DOHH2 (cell line): ENCODE results near the gene ZNF398.
"Not testable (repeated sequence)": the region's sequence is repeated elsewhere in the genome, so short reads cannot be mapped to it uniquely, and the experiment has no call there.

Experiments
- H3F3A ChIP-seq: fragments of 200-600 bp; sonication (generic), shearing (Covaris generic); 2 replicates; pipeline ENCODE4 v1.6.0; 2016; ENCODE audit warnings: antibody characterized with exemption, mild to moderate bottlenecking; ENCODE audit not compliant: control insufficient read depth, insufficient read depth
- H3K27ac ChIP-seq: fragments of 200-600 bp; sonication (generic); 2 replicates; pipeline ENCODE4 v1.5.1; 2014; ENCODE audit warnings: low read depth, mild to moderate bottlenecking, low read length, moderate library complexity
- H3K27me3 ChIP-seq: fragments of 200-600 bp; sonication (generic); 2 replicates; pipeline ENCODE4 v1.6.1; 2014; ENCODE audit warnings: mild to moderate bottlenecking, low read length, mixed read lengths; ENCODE audit not compliant: control insufficient read depth
- H3K36me3 ChIP-seq: fragments of 200-600 bp; sonication (generic); 2 replicates; pipeline ENCODE4 v1.6.1; 2014; ENCODE audit warnings: mild to moderate bottlenecking, low read length, moderate library complexity, mixed read lengths; ENCODE audit not compliant: control insufficient read depth
- H3K4me1 ChIP-seq: fragments of 200-600 bp; sonication (generic); 2 replicates; pipeline ENCODE4 v1.6.1; 2014; ENCODE audit warnings: mild to moderate bottlenecking, low read length, mixed read lengths; ENCODE audit not compliant: control insufficient read depth
- H3K4me2 ChIP-seq: fragments of 200-600 bp; sonication (generic); 2 replicates; pipeline ENCODE4 v1.6.0; 2014; ENCODE audit warnings: mild to moderate bottlenecking, low read length, moderate library complexity
- H3K4me3 ChIP-seq: fragments of 200-600 bp; sonication (generic); 2 replicates; pipeline ENCODE4 v1.5.1; 2014; ENCODE audit warnings: mild to moderate bottlenecking, low read length, mixed read lengths
- H3K79me2 ChIP-seq: fragments of 200-600 bp; sonication (generic); 2 replicates; pipeline ENCODE4 v1.6.1; 2014; ENCODE audit warnings: mild to moderate bottlenecking, low read length, mixed read lengths; ENCODE audit not compliant: control insufficient read depth
- H3K9me2 ChIP-seq: fragments of 200-600 bp; sonication (generic); replicated peaks from 2 replicates; pipeline ENCODE4 v1.6.1; 2014; ENCODE audit warnings: mild to moderate bottlenecking, low read length, mixed read lengths; ENCODE audit not compliant: control insufficient read depth
- H3K9me3 ChIP-seq: fragments of 200-600 bp; sonication (generic); 2 replicates; pipeline ENCODE4 v1.6.1; 2014; ENCODE audit warnings: antibody characterized with exemption, low read length, mixed read lengths; ENCODE audit not compliant: control insufficient read depth, insufficient read depth
- H4K20me1 ChIP-seq: fragments of 200-600 bp; sonication (generic); 2 replicates; pipeline ENCODE4 v1.6.0; 2014; ENCODE audit warnings: low read depth, mild to moderate bottlenecking, antibody characterized with exemption, low read length, moderate library complexity; ENCODE audit not compliant: control insufficient read depth, insufficient read depth
- EZH2phosphoT487 ChIP-seq: fragments of 200-600 bp; sonication (generic); IDR thresholded peaks from 2 replicates; pipeline ENCODE4 v1.6.1; 2017; ENCODE audit warnings: borderline replicate concordance, mild to moderate bottlenecking, antibody characterized with exemption, low read length, moderate library complexity, mixed read lengths
- TF ChIP-seq, protein P1 (sequence below): fragments of 200-600 bp; sonication (generic); IDR thresholded peaks from one replicate; pipeline ENCODE4 v1.5.1; 2014; ENCODE audit warnings: antibody characterized with exemption, mild to moderate bottlenecking, low read depth, low read length; ENCODE audit not compliant: poor library complexity, severe bottlenecking

Gene ZNF398

GRCh38 chr7:149141893-149142292 lies 5.4 kb upstream of the ZNF398 start:
- Histone ChIP-seq H3F3A (peaks cover 31% of the 10 kb centered on the region), H3K27ac (no peak overlapping the region), H3K4me1 (peaks cover 21% of the 10 kb centered on the region), H3K9me2 (no peaks in the 10 kb centered on the region), H3K4me3 (no peak overlapping the region), H3K27me3 (no peaks in the 10 kb centered on the region), H3K79me2 (peaks cover 54% of the 10 kb centered on the region), H4K20me1 (no peaks in the 10 kb centered on the region), H3K9me3 (no peaks in the 10 kb centered on the region), H3K4me2 (no peak overlapping the region), H3K36me3 (peaks cover 25% of the 10 kb centered on the region)
- TF ChIP-seq EZH2phosphoT487: no peak
- TF ChIP-seq, protein P1, sequence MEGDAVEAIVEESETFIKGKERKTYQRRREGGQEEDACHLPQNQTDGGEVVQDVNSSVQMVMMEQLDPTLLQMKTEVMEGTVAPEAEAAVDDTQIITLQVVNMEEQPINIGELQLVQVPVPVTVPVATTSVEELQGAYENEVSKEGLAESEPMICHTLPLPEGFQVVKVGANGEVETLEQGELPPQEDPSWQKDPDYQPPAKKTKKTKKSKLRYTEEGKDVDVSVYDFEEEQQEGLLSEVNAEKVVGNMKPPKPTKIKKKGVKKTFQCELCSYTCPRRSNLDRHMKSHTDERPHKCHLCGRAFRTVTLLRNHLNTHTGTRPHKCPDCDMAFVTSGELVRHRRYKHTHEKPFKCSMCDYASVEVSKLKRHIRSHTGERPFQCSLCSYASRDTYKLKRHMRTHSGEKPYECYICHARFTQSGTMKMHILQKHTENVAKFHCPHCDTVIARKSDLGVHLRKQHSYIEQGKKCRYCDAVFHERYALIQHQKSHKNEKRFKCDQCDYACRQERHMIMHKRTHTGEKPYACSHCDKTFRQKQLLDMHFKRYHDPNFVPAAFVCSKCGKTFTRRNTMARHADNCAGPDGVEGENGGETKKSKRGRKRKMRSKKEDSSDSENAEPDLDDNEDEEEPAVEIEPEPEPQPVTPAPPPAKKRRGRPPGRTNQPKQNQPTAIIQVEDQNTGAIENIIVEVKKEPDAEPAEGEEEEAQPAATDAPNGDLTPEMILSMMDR: no peak

- Histone ChIP-seq H3K4me1 (peaks cover 31% of the 10 kb centered on the region), H3K36me3 (peaks cover 16% of the 10 kb centered on the region), H3K4me2 (peak overlapping the region; percentile 91), H3F3A (peaks cover 32% of the 10 kb centered on the region), H3K79me2 (peaks cover 70% of the 10 kb centered on the region), H3K27ac (peak overlapping the region; percentile 92), H3K4me3 (peak overlapping the region; percentile 72; the same call in 1 of the 2 replicates)
- H3K27me3 ChIP-seq, H4K20me1 ChIP-seq, H3K9me2 ChIP-seq, H3K9me3 ChIP-seq: not testable (repeated sequence)
These were observed 2.8 kb upstream of the ZNF398 start for GRCh38 chr7:149144436-149144922.

DNA sequence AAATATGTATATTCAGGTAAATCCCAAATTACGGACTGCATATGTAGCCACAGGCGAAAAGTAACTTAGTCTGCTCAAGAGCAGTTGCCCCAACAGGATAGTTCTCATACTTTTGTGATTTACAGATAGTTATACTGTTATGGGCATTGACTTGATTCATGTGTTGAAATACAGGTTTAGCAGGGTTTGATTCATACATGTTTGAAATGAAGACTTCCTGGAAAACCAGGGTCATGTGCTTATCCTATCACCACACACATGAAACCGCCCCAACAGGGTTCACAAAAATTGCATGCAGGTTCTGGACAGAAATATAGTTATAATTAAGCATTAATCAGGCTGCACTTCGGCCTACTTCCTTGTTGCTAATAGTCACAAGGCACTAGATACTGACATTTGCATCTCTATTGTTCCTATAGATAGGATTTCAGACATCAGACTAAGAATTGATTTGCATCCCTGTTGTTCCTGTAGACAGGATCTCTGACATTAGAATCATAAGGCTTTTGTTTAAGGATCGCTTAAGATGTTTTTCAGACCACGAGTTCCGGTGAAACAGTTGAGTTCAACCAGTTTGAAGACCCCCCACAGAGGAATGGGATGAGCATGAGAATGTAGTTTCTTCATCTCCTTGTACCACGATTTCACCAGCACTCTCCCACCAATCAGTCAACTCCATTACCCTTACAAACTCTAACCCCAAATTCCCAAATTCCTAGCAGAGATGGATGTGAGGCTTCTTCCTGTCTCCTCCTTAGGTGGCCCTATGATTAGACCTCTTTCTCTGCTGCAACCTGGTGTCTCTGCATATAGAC lies 2.0 kb upstream of the ZNF398 start:
- Histone ChIP-seq H3K27me3 (no peaks in the 10 kb centered on the region), H3K9me2 (no peaks in the 10 kb centered on the region), H3K4me1 (peaks cover 34% of the 10 kb centered on the region), H3K27ac (peak overlapping the region; percentile 92), H3K4me2 (peak overlapping the region; percentile 91), H4K20me1 (no peaks in the 10 kb centered on the region), H3K4me3 (peak overlapping the region; percentile 72), H3K9me3 (no peaks in the 10 kb centered on the region), H3K36me3 (peaks cover 23% of the 10 kb centered on the region), H3F3A (peaks cover 32% of the 10 kb centered on the region), H3K79me2 (peaks cover 77% of the 10 kb centered on the region)
- TF ChIP-seq, protein P1: no peak
